Stimulated activated CD4-positive, alpha-beta T cell treated with anti-CD3 and anti-CD28 coated beads, Interleukin-4, amount 100 ng/mL, for 24 hours (primary cell): ENCODE measurements around the gene RASA3.
"Not testable (repeated sequence)": the region's sequence is repeated elsewhere in the genome, so short reads cannot be mapped to it uniquely, and the experiment has no call there.

Experiments used
- DNase-seq: peaks from one replicate; pipeline ENCODE4 v3.0.0-alpha.2; 2020

Gene RASA3

DNA sequence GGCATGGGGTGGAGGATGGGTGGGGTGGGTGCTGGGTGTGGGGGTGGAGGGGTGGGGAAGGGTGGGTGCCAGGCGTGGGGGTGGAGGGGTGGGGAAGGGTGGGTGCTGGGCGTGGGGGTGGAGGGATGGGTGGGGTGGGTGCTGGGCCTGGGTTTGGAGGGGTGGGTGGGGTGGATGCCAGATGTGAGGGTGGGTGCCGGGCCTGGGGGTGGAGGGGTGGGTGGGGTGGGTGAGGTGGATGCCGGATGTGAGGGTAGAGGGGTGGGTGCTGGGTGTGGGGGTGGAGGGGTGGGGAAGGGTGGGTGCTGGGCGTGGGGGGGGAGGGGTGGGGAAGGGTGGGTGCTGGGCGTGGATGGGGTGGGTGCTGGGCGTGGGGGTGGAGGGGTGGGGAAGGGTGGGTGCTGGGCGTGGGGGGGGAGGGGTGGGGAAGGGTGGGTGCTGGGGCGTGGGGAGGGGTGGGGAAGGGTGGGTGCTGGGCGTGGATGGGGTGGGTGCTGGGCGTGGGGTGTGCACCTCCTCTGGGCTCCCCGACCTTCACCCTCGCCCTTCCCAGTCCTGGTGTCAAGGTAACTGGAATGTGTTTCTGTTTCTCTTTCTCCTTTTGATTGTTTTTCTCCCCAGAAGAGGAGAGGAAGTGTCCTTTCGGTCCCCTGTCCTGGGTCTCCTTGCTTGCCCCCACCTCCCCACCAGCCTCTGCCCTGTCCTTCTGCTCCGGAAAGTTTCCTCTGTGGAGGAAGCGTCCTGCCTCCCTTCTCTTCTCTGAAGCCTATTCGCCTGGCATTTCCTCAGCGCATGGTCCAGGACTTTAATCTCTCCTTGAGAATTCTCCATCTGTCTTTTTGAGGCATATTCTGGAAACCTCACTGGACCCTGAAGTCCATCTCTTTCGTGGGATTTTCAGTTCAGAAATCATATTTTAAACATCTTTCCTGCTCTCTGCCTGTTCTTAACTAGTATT is 23.8 kb upstream of the RASA3 start:
- DNase-seq = no peak

DNA sequence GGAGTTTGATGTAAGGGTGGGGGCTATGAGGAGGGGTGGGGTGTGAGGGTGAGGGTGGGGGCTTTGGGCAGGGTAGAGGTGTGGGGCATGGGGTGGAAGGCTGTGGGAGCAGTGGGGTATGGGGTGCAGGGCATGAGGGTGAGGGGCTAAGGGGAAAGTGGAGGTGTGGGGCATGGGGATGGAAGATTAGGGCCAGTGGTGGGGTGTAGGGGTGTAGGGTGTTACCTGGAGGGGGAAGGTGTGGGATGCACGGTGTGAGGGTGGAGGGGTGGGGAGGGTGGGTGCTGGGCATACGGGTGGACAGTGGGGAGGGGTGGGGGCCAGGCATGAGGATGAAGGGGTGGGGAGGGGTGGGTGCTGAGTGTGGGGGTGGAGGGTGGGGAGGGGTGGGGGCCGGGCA is 22.9 kb upstream of the RASA3 start:
- DNase-seq = no peak

GRCh38 chr13:114154476-114154875 is 22.1 kb upstream of the RASA3 start:
- DNase-seq = no peak

DNA sequence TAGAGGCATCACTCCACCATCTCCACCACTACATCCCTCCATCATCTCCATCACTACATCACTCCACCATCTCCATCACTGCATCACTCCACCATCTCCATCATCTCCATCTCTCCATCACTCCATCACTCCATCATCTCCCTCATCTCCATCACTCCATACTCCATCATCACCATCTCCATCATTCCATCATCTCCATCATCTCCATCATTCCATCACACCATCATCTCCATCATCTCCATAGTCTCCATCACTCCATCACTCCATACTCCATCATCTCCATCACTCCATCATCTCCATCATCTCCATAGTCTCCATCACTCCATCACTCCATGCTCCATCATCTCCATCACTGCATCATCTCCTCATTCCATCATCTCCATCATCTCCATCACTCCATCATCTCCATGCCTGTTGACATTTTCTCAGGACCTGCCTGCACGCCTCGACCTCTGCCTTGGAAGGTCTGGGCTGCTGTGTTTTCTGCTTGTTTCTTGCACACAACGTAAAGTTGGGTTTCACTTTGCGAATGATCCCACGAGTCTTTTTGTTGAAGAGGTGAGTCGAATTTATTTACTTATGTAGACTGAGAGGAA is 21.2 kb upstream of the RASA3 start:
- no peak for DNase-seq

- no peak for DNase-seq
Measured at GRCh38 chr13:114152831-114153371, 20.5 kb upstream of the RASA3 start.

DNA sequence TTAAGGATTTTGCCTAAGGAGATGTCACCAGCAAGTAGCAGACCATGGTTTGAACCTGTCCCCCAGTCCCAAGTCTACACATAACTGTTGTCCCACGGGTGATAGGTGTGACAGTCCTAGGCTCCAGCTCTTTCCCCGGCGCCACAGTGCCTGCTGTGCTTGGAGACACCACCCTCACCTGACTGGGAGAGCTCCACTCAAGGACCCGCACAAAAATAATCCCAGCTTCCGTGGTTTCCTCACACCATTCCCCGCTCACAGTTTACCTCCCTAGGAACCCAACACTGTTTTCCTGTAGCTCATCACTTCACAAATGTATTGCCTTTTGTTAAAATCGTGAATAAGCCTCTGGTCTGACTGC is 19.8 kb upstream of the RASA3 start:
- DNase-seq = no peak

- DNase-seq = peak; percentile 60
Measured at GRCh38 chr13:114151565-114152284, 19.3 kb upstream of the RASA3 start.

- DNase-seq = no peak
Measured at GRCh38 chr13:114151031-114151430, 18.6 kb upstream of the RASA3 start.

GRCh38 chr13:114149774-114150740 is 17.6 kb upstream of the RASA3 start:
- DNase-seq = no peak

DNA sequence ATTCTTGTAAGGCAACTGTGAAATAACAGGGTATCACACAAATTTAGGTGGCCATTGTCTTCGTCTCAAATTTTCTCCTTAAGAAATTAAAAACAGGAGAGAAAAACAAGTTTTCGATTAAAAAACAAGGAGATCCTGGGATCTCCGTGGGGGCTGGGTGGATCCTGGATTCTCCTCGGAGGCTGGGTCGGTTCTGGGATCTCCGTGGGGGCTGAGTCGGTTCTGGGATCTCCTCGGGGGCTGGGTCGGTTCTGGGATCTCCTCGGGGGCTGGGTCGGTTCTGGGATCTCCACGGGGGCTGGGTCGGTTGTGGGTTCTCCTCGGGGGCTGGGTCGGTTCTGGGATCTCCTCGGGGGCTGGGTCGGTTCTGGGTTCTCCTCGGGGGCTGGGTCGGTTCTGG is 16.5 kb upstream of the RASA3 start:
- DNase-seq = not testable (repeated sequence)

GRCh38 chr13:114148521-114148855 is 16.1 kb upstream of the RASA3 start:
- DNase-seq = peak; percentile 80

GRCh38 chr13:114147803-114148520 is 15.5 kb upstream of the RASA3 start:
- DNase-seq = no peak

- DNase-seq = no peak
Measured at GRCh38 chr13:114146629-114147028, 14.2 kb upstream of the RASA3 start.

DNA sequence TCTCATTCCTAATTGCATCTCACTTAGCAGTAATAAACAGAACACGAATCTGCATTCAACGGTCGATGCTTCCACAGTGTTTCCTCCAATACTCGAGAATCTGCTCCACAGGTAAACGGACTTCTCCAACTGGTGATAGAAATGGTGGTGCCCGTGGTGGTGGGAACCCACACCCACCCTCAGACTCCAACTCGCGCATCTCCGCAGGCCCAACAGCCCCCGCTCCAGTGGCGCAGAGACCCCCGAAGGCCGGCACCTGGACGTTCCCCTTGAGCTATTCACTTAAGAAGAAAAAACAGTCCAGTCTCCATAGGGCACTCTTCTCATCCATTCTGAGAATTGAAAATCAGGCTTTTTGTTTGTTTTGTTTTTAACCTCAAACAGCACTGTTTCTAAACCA is 13.8 kb upstream of the RASA3 start:
- DNase-seq = no peak

DNA sequence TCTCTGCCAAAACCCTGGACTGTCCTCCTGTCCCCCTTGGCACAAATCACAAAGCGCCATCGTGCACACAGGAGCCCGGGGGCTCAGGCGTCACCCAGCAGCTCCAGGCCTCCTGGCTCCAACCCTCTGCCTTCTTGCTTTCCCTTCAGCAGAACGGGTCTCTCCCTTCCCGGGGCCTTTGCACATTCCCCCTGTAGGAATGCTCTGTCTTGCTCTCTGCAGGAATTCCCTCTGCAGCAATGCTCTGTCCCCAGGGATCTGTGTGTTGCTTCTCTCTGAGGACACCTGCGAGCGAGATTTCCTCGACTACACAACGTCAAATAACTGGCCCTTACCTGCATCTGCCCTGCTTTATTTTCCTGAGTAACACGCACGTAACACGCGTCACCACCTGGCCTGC is 13.3 kb upstream of the RASA3 start:
- no peak for DNase-seq

DNA sequence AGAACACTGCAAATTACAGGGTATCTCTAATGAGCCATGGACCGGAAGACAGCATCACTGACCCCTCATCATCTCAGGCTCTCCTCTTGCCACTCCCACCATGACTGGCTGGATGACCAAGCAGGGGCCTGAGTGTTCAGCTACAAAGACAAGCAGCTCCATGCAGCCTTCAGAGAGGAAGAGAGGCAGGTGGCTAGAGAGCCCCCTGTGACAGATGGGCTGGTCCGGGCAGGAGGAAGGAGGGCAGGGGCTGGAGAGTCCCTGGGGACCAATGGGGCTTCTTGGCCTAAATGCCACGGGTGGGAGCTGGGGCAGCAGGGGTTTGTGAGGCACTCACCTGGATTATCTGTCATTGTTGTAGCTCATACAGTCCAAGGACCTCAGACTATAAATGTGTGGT is 12.8 kb upstream of the RASA3 start:
- no peak for DNase-seq

DNA sequence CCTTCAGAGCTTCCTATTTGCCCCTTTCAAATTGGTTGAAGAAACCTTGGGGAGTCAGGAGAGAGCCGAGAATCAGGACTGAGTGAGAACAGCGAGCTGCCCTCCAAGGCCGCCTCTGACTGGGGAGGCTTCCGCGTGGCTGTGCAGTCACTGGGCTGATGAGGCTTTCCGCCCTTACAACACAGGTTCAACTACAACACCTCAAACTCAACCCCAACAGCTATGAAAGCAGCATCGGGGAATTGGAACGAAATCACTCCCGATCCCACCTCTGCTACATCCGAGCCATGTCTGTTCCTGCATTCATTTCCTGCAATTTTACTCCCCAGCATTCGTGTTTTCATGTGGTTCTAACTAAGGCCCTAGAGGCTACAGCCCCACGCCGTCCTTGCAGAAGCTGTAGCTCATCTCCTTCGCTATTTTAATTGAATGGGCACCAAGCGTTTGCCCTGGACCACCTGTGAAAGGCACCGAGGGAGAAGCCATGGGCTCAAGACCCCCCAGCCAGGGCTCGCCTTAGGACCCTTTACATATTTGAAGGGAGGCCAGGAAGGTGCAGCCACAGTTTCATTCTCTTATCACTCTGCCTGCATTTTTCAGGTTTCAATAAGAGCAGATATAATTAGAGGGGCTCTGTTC is 12.3 kb upstream of the RASA3 start:
- DNase-seq = no peak

DNA sequence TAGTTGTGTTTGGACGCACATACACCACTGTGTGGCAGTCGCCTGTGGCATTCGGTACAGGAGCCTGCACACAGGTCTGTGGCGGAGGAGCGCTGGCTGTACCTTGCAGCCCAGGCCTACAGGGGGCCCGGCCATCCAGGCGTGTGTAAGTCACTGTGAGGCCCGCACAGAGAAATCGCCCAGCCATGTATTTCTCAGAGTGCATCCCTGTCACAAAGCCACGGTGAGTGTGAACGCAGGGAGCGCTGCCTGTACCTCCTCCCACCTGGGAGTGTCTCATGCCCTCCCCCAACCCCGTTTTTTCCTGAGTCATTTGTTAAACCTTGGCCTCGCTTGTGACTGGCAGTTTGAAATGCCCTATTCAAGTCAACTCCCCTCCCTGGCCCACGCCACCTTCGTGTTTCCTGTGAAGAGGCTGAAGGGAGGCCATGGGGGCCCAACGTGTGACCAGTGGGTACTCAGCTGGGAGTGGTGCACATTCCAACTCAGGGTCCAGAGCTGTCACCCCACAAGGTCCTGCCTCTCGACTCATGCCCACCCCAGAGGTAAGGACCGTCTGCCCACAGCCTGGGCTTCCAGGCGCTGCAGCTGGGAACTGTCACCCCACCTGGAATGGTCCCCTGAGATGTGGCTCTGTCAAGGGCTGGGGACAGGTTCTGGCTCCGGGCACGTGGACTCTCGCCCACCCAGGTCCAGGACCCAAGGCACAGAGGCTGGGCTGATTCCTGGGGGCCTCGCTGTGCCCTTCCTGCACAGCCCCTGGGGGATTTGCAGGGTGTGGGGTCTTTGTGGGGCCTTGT is 11.6 kb upstream of the RASA3 start:
- DNase-seq = peak; percentile 57

- DNase-seq = peak; percentile 62
Measured at GRCh38 chr13:114142640-114143490, 10.4 kb upstream of the RASA3 start.
